ENCODE data around the gene GTF3C2.

- TF ChIP-seq POLR2AphosphoS5 (IDR thresholded peaks at IDR 0.05) (no peak), CTCF (IDR thresholded peaks at IDR 0.05 in 8 of 11, conservative IDR thresholded peaks at IDR 0.05 in 3 of 11) (peak; percentile 80 to 91 (median 86)), POLR2A (IDR thresholded peaks at IDR 0.05) (no peak)
These were observed 53.2 kb downstream of the GTF3C2 start for GRCh38 chr2:27303093-27304025.

Data from spleen (tissue), 7 donors.